GM23248 (cell line): Measurements from ENCODE around the gene CPNE6. TPM values are rescaled to one million over a fixed set of nuclear protein-coding genes. Genes with fewer than 3 reads are reported as not detected.

Experiments used
- DNase-seq: peaks from one replicate; pipeline ENCODE4 v3.0.0-alpha.2; 2015
- H2AFZ ChIP-seq: fragments of 200-600 bp; sonication (generic); 2 replicates; pipeline ENCODE4 v1.6.1; 2016; ENCODE audit warnings: antibody characterized with exemption
- H3F3A ChIP-seq: fragments of 200-600 bp; sonication (generic); 2 replicates; pipeline ENCODE4 v1.6.1; 2016; ENCODE audit warnings: mild to moderate bottlenecking, antibody characterized with exemption, mixed run types; ENCODE audit not compliant: insufficient read depth
- H3K27ac ChIP-seq: fragments of 200-600 bp; sonication (generic); 2 replicates; pipeline ENCODE4 v1.5.1; 2016; ENCODE audit warnings: mild to moderate bottlenecking
- H3K27me3 ChIP-seq: fragments of 200-600 bp; sonication (generic); replicated peaks from 2 replicates; pipeline ENCODE4 v1.6.1; 2016; ENCODE audit warnings: mild to moderate bottlenecking; ENCODE audit not compliant: insufficient read depth
- H3K36me3 ChIP-seq: fragments of 200-600 bp; sonication (generic); 2 replicates; pipeline ENCODE4 v1.6.1; 2016; ENCODE audit warnings: low read depth, mild to moderate bottlenecking
- H3K4me1 ChIP-seq: fragments of 200-600 bp; sonication (generic); 2 replicates; pipeline ENCODE4 v1.6.1; 2016; ENCODE audit warnings: mild to moderate bottlenecking; ENCODE audit not compliant: insufficient read depth
- H3K4me2 ChIP-seq: fragments of 200-600 bp; sonication (generic); one replicate; pipeline ENCODE4 v1.6.1; 2016; ENCODE audit warnings: mild to moderate bottlenecking; ENCODE audit not compliant: unreplicated experiment
- H3K4me3 ChIP-seq: fragments of 200-600 bp; sonication (generic); 2 replicates; pipeline ENCODE4 v1.5.1; 2016; ENCODE audit warnings: mild to moderate bottlenecking
- H3K79me2 ChIP-seq: fragments of 200-600 bp; sonication (generic); 2 replicates; pipeline ENCODE4 v1.6.1; 2016; ENCODE audit warnings: mild to moderate bottlenecking; ENCODE audit not compliant: insufficient read depth
- H3K9ac ChIP-seq: fragments of 200-600 bp; sonication (generic); 2 replicates; pipeline ENCODE4 v1.6.1; 2016; ENCODE audit warnings: mild to moderate bottlenecking
- H3K9me2 ChIP-seq: fragments of 200-600 bp; sonication (generic); 2 replicates; pipeline ENCODE4 v1.6.1; 2016; ENCODE audit warnings: mixed run types, mild to moderate bottlenecking, moderate library complexity; ENCODE audit not compliant: insufficient read depth
- H3K9me3 ChIP-seq: fragments of 200-600 bp; sonication (generic); one replicate; pipeline ENCODE4 v1.6.1; 2017; ENCODE audit warnings: low read depth
- H4K20me1 ChIP-seq: fragments of 200-600 bp; sonication (generic); 2 replicates; pipeline ENCODE4 v1.6.0; 2016; ENCODE audit not compliant: insufficient read depth
- EZH2 ChIP-seq: fragments of 200-600 bp; sonication (generic); IDR thresholded peaks from 2 replicates; pipeline ENCODE4 v1.6.1; 2018; ENCODE audit warnings: antibody characterized with exemption, mild to moderate bottlenecking; ENCODE audit not compliant: insufficient read depth, poor library complexity, severe bottlenecking
- EZH2phosphoT487 ChIP-seq: fragments of 200-600 bp; sonication (generic); IDR thresholded peaks from 2 replicates; pipeline ENCODE4 v1.6.1; 2018; ENCODE audit warnings: antibody characterized with exemption, moderate library complexity, mild to moderate bottlenecking, low read depth; ENCODE audit not compliant: insufficient read depth
- WGBS, 2 experiments: methylation state at CpG; one replicate each; pipeline ENCODE4 v1.1.6; 2015 to 2017; ENCODE audit warnings: low lambda C conversion rate in 2 of 2, low coverage in 1 of 2; ENCODE audit errors: missing lambda C conversion rate in 2 of 2; 5-methylcytosine and 5-hydroxymethylcytosine counted together
- in situ Hi-C: fragments of 300-500 bp; cut with MboI; formaldehyde crosslinking; loops from 2 replicates; pipeline ENCODE4 v1.15.0; 2020
- polyA plus RNA-seq: library from polyadenylated mRNA; unstranded; fragments of >200 nt; fragmentation: Nextera tagmentation; extraction: Ambion mirVana; gene quantifications from 2 replicates; pipeline ENCODE4 v1.2.1, GENCODE V29; 2016
- total RNA-seq: library from RNA; depleted of rRNA; stranded (reverse); fragments of >200 nt; shearing (Covaris generic); gene quantifications from 2 replicates; pipeline ENCODE4 v1.2.3, GENCODE V29; 2014; rRNA removed

The CPNE6 gene
- total and polyA plus RNA-seq, 2 experiments from 2014 or later, result not detected

GRCh38 chr14:24122416-24122815, 51.1 kb downstream of the CPNE6 start:
- Histone ChIP-seq H3K4me1 (no peaks in the 10 kb centered on the region), H3K9ac (no peak overlapping the region), H3K36me3 (peaks cover 9% of the 10 kb centered on the region; the same call in 1 of the 2 replicates), H4K20me1 (no peaks in the 10 kb centered on the region), H3K27me3 (no peaks in the 10 kb centered on the region), H3K4me3 (no peak overlapping the region), H2AFZ (no peak overlapping the region), H3K79me2 (no peaks in the 10 kb centered on the region), H3K9me2 (no peaks in the 10 kb centered on the region), H3K9me3 (no peaks in the 10 kb centered on the region), H3F3A (no peaks in the 10 kb centered on the region), H3K27ac (no peak overlapping the region), H3K4me2 (no peak overlapping the region)
- TF ChIP-seq EZH2phosphoT487 (no peak), EZH2 (no peak)
- WGBS, 2 experiments, result 89 to 92% methylated on average over 4 of the region's 4 CpGs
- DNase-seq, result no peak
- in situ Hi-C loops, result no loop called here

- Histone ChIP-seq H3K9ac (no peak overlapping the region), H3K27ac (no peak overlapping the region), H3K79me2 (no peaks in the 10 kb centered on the region), H2AFZ (no peak overlapping the region), H3K4me2 (no peak overlapping the region), H3K4me3 (no peak overlapping the region), H3F3A (no peaks in the 10 kb centered on the region), H3K36me3 (peaks cover 9% of the 10 kb centered on the region; the same call in 1 of the 2 replicates), H4K20me1 (no peaks in the 10 kb centered on the region), H3K9me2 (no peaks in the 10 kb centered on the region), H3K27me3 (no peaks in the 10 kb centered on the region), H3K4me1 (no peaks in the 10 kb centered on the region), H3K9me3 (no peaks in the 10 kb centered on the region)
- no peak for DNase-seq
- TF ChIP-seq EZH2phosphoT487, result no peak
- no peak for TF ChIP-seq EZH2
- WGBS, 2 experiments, result 76 to 87% methylated on average over 8 of the region's 8 CpGs
- in situ Hi-C loops, result no loop called here
These were observed 51.5 kb downstream of the CPNE6 start for GRCh38 chr14:24122898-24123297.

GRCh38 chr14:24123424-24124417, 52.4 kb downstream of the CPNE6 start:
- no peak overlapping the region for H3K9ac ChIP-seq
- H4K20me1 ChIP-seq, result no peaks in the 10 kb centered on the region
- peaks cover 9% of the 10 kb centered on the region; the same call in 1 of the 2 replicates for H3K36me3 ChIP-seq
- no peak for DNase-seq
- in situ Hi-C loops, result no loop called here
- no peaks in the 10 kb centered on the region for H3K79me2 ChIP-seq
- no peaks in the 10 kb centered on the region for H3K9me2 ChIP-seq
- no peaks in the 10 kb centered on the region for H3K27me3 ChIP-seq
- no peak overlapping the region for H2AFZ ChIP-seq
- TF ChIP-seq EZH2, result no peak
- no peak for TF ChIP-seq EZH2phosphoT487
- H3K4me1 ChIP-seq, result no peaks in the 10 kb centered on the region
- H3K9me3 ChIP-seq, result no peaks in the 10 kb centered on the region
- H3K4me3 ChIP-seq, result no peak overlapping the region
- H3K4me2 ChIP-seq, result no peak overlapping the region
- 73 to 80% methylated on average over 9 of the region's 9 CpGs for WGBS, 2 experiments
- no peaks in the 10 kb centered on the region for H3F3A ChIP-seq
- H3K27ac ChIP-seq, result no peak overlapping the region

GRCh38 chr14:24126939-24127338, 55.6 kb downstream of the CPNE6 start:
- no peak overlapping the region for H2AFZ ChIP-seq
- no peaks in the 10 kb centered on the region for H3K36me3 ChIP-seq
- H3K79me2 ChIP-seq, result no peaks in the 10 kb centered on the region
- H3K4me1 ChIP-seq, result no peaks in the 10 kb centered on the region
- no peak overlapping the region for H3K4me3 ChIP-seq
- H3K4me2 ChIP-seq, result no peak overlapping the region
- no peak for DNase-seq
- H3K9me2 ChIP-seq, result no peaks in the 10 kb centered on the region
- TF ChIP-seq EZH2 (no peak), EZH2phosphoT487 (no peak)
- no peaks in the 10 kb centered on the region for H4K20me1 ChIP-seq
- H3K27ac ChIP-seq, result no peak overlapping the region
- H3K9me3 ChIP-seq, result no peaks in the 10 kb centered on the region
- H3K9ac ChIP-seq, result no peak overlapping the region
- no peaks in the 10 kb centered on the region for H3K27me3 ChIP-seq
- in situ Hi-C loops, result no loop called here
- no peaks in the 10 kb centered on the region for H3F3A ChIP-seq

- no peak overlapping the region for H3K27ac ChIP-seq
- H3K36me3 ChIP-seq, result no peaks in the 10 kb centered on the region
- in situ Hi-C loops, result no loop called here
- H3K4me1 ChIP-seq, result no peaks in the 10 kb centered on the region
- H3K9ac ChIP-seq, result no peak overlapping the region
- H3F3A ChIP-seq, result no peaks in the 10 kb centered on the region
- H3K4me3 ChIP-seq, result no peak overlapping the region
- H2AFZ ChIP-seq, result no peak overlapping the region
- no peaks in the 10 kb centered on the region for H4K20me1 ChIP-seq
- 77% methylated on average over 2 of the region's 2 CpGs for WGBS, 2 experiments
- no peaks in the 10 kb centered on the region for H3K9me2 ChIP-seq
- DNase-seq, result no peak
- H3K27me3 ChIP-seq, result no peaks in the 10 kb centered on the region
- no peak for TF ChIP-seq EZH2
- TF ChIP-seq EZH2phosphoT487, result no peak
- no peak overlapping the region for H3K4me2 ChIP-seq
- no peaks in the 10 kb centered on the region for H3K79me2 ChIP-seq
- H3K9me3 ChIP-seq, result no peaks in the 10 kb centered on the region
These were observed 56.3 kb downstream of the CPNE6 start for GRCh38 chr14:24127673-24128072.

Other genes with a start within 250 kb of the CPNE6 start
- 23.0 and 25.4 TPM in 2 replicates for gene DHRS4, start 117.8 kb upstream of the CPNE6 start, total RNA-seq
- gene DHRS4, start 117.8 kb upstream of the CPNE6 start, polyA plus RNA-seq, result 35.4 and 35.9 TPM in 2 replicates
- gene DHRS4L2, start 82.6 kb upstream of the CPNE6 start, total RNA-seq, result 5.1 and 10.1 TPM in 2 replicates
- gene DHRS4L2, start 82.6 kb upstream of the CPNE6 start, polyA plus RNA-seq, result 16.8 and 19.2 TPM in 2 replicates
- under 0.01 TPM in 1 of 2 replicates, not detected in the other for gene CARMIL3, start 19.6 kb upstream of the CPNE6 start, total RNA-seq
- gene CARMIL3, start 19.6 kb upstream of the CPNE6 start, polyA plus RNA-seq, result not detected in 2 replicates
- 70.3 and 84.3 TPM in 2 replicates for gene PCK2, start 22.7 kb downstream of the CPNE6 start, total RNA-seq
- gene PCK2, start 22.7 kb downstream of the CPNE6 start, polyA plus RNA-seq, result 148 and 153 TPM in 2 replicates
- 59.8 and 59.9 TPM in 2 replicates for gene DCAF11, start 43.2 kb downstream of the CPNE6 start, total RNA-seq
- gene DCAF11, start 43.2 kb downstream of the CPNE6 start, polyA plus RNA-seq, result 29.1 and 33.6 TPM in 2 replicates
- 0.86 TPM in 1 of 2 replicates, not detected in the other for gene NRL, start 43.4 kb downstream of the CPNE6 start, total RNA-seq
- 0.48 and 0.56 TPM in 2 replicates for gene NRL, start 43.4 kb downstream of the CPNE6 start, polyA plus RNA-seq
- gene FITM1, start 59.1 kb downstream of the CPNE6 start, total RNA-seq, result not detected in 2 replicates
- not detected in 2 replicates for gene FITM1, start 59.1 kb downstream of the CPNE6 start, polyA plus RNA-seq
- gene PSME1, start 64.6 kb downstream of the CPNE6 start, total RNA-seq, result 58.9 and 67.7 TPM in 2 replicates
- gene PSME1, start 64.6 kb downstream of the CPNE6 start, polyA plus RNA-seq, result 144 and 147 TPM in 2 replicates
- 17.1 and 22.9 TPM in 2 replicates for gene EMC9, start 70.0 kb downstream of the CPNE6 start, total RNA-seq
- 27.4 and 28.7 TPM in 2 replicates for gene EMC9, start 70.0 kb downstream of the CPNE6 start, polyA plus RNA-seq
- 38.3 and 41.4 TPM in 2 replicates for gene PSME2, start 75.0 kb downstream of the CPNE6 start, total RNA-seq
- gene PSME2, start 75.0 kb downstream of the CPNE6 start, polyA plus RNA-seq, result 158 and 164 TPM in 2 replicates
- 40.3 and 50.0 TPM in 2 replicates for gene RNF31, start 75.9 kb downstream of the CPNE6 start, total RNA-seq
- 29.4 and 36.7 TPM in 2 replicates for gene RNF31, start 75.9 kb downstream of the CPNE6 start, polyA plus RNA-seq
- 56.7 and 58.7 TPM in 2 replicates for gene IRF9, start 89.7 kb downstream of the CPNE6 start, total RNA-seq
- gene IRF9, start 89.7 kb downstream of the CPNE6 start, polyA plus RNA-seq, result 80.0 and 87.1 TPM in 2 replicates
- 1.4 and 3.5 TPM in 2 replicates for gene REC8, start 100.5 kb downstream of the CPNE6 start, total RNA-seq
- gene REC8, start 100.5 kb downstream of the CPNE6 start, polyA plus RNA-seq, result 1.2 and 2.4 TPM in 2 replicates
- 55.3 and 58.3 TPM in 2 replicates for gene IPO4, start 117.3 kb downstream of the CPNE6 start, total RNA-seq
- 24.8 and 33.6 TPM in 2 replicates for gene IPO4, start 117.3 kb downstream of the CPNE6 start, polyA plus RNA-seq
- 102 and 163 TPM in 2 replicates for gene TM9SF1, start 123.9 kb downstream of the CPNE6 start, total RNA-seq
- 91.5 and 93.8 TPM in 2 replicates for gene TM9SF1, start 123.9 kb downstream of the CPNE6 start, polyA plus RNA-seq
- gene TSSK4, start 134.1 kb downstream of the CPNE6 start, total RNA-seq, result not detected in 2 replicates
- 0.23 and 0.55 TPM in 2 replicates for gene TSSK4, start 134.1 kb downstream of the CPNE6 start, polyA plus RNA-seq
- 18.5 and 32.1 TPM in 2 replicates for gene CHMP4A, start 141.9 kb downstream of the CPNE6 start, total RNA-seq
- gene CHMP4A, start 141.9 kb downstream of the CPNE6 start, polyA plus RNA-seq, result 75.7 and 81.6 TPM in 2 replicates
- 8.2 and 19.2 TPM in 2 replicates for gene MDP1, start 144.5 kb downstream of the CPNE6 start, total RNA-seq
- gene MDP1, start 144.5 kb downstream of the CPNE6 start, polyA plus RNA-seq, result 20.0 and 23.3 TPM in 2 replicates
- gene NEDD8, start 160.8 kb downstream of the CPNE6 start, total RNA-seq, result 138 and 161 TPM in 2 replicates
- gene NEDD8, start 160.8 kb downstream of the CPNE6 start, polyA plus RNA-seq, result 326 and 342 TPM in 2 replicates
- 70.9 and 98.0 TPM in 2 replicates for gene GMPR2, start 161.4 kb downstream of the CPNE6 start, total RNA-seq
- 55.0 and 58.9 TPM in 2 replicates for gene GMPR2, start 161.4 kb downstream of the CPNE6 start, polyA plus RNA-seq
- 32.5 and 41.2 TPM in 2 replicates for gene TINF2, start 171.1 kb downstream of the CPNE6 start, total RNA-seq
- gene TINF2, start 171.1 kb downstream of the CPNE6 start, polyA plus RNA-seq, result 43.6 and 52.4 TPM in 2 replicates
- 0.25 and 1.3 TPM in 2 replicates for gene TGM1, start 191.6 kb downstream of the CPNE6 start, total RNA-seq
- gene TGM1, start 191.6 kb downstream of the CPNE6 start, polyA plus RNA-seq, result 0.34 TPM in 1 of 2 replicates, not detected in the other
- gene RABGGTA, start 200.0 kb downstream of the CPNE6 start, total RNA-seq, result 18.0 and 34.9 TPM in 2 replicates
- gene RABGGTA, start 200.0 kb downstream of the CPNE6 start, polyA plus RNA-seq, result 29.3 and 30.5 TPM in 2 replicates
- gene DHRS1, start 228.2 kb downstream of the CPNE6 start, total RNA-seq, result 12.8 and 32.1 TPM in 2 replicates
- gene DHRS1, start 228.2 kb downstream of the CPNE6 start, polyA plus RNA-seq, result 31.0 and 34.7 TPM in 2 replicates
- gene NOP9, start 228.3 kb downstream of the CPNE6 start, total RNA-seq, result 19.3 and 23.7 TPM in 2 replicates
- gene NOP9, start 228.3 kb downstream of the CPNE6 start, polyA plus RNA-seq, result 2.5 and 2.6 TPM in 2 replicates
- 0.51 and 2.1 TPM in 2 replicates for gene CIDEB, start 236.4 kb downstream of the CPNE6 start, total RNA-seq
- gene CIDEB, start 236.4 kb downstream of the CPNE6 start, polyA plus RNA-seq, result 1.2 TPM in 2 replicates
- gene LTB4R2, start 238.6 kb downstream of the CPNE6 start, total RNA-seq, result 3.5 and 6.8 TPM in 2 replicates
- 0.30 and 0.45 TPM in 2 replicates for gene LTB4R2, start 238.6 kb downstream of the CPNE6 start, polyA plus RNA-seq
- gene LTB4R, start 239.9 kb downstream of the CPNE6 start, total RNA-seq, result 1.4 and 2.4 TPM in 2 replicates
- 0.41 and 1.1 TPM in 2 replicates for gene LTB4R, start 239.9 kb downstream of the CPNE6 start, polyA plus RNA-seq